ENCODE data around the gene CST9. TPM values are rescaled to one million over a fixed set of nuclear protein-coding genes. Genes with fewer than 3 reads are reported as not detected.

Gene CST9, protein sequence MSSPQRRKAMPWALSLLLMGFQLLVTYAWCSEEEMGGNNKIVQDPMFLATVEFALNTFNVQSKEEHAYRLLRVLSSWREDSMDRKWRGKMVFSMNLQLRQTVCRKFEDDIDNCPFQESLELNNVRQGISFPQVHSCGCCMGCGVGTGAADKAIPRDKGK
- not detected for total RNA-seq

GRCh38 chr20:23605867-23606651 lies at the start of gene CST9:
CST9 (minus strand) TSS chr20:23605917; CDS start chr20:23605864, 53 bp downstream.
- TF ChIP-seq POLR2A (IDR thresholded peaks at IDR 0.05) (no peak), POLR2AphosphoS5 (IDR thresholded peaks at IDR 0.05) (no peak), EP300 (IDR thresholded peaks at IDR 0.05) (no peak)
- TF ChIP-seq, protein P1, sequence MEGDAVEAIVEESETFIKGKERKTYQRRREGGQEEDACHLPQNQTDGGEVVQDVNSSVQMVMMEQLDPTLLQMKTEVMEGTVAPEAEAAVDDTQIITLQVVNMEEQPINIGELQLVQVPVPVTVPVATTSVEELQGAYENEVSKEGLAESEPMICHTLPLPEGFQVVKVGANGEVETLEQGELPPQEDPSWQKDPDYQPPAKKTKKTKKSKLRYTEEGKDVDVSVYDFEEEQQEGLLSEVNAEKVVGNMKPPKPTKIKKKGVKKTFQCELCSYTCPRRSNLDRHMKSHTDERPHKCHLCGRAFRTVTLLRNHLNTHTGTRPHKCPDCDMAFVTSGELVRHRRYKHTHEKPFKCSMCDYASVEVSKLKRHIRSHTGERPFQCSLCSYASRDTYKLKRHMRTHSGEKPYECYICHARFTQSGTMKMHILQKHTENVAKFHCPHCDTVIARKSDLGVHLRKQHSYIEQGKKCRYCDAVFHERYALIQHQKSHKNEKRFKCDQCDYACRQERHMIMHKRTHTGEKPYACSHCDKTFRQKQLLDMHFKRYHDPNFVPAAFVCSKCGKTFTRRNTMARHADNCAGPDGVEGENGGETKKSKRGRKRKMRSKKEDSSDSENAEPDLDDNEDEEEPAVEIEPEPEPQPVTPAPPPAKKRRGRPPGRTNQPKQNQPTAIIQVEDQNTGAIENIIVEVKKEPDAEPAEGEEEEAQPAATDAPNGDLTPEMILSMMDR (IDR thresholded peaks at IDR 0.05), result no peak
- no peaks in the 10 kb centered on the region for H3K36me3 ChIP-seq
- no peak within 1 kb of the TSS for H3K4me3 ChIP-seq
- H3K27me3 ChIP-seq, result no peaks in the 10 kb centered on the region
- peaks cover 4% of the 10 kb centered on the region for H3K4me1 ChIP-seq
- no peak for DNase-seq (ENCODE audit: low spot score in 2 of 2)
- 58% methylated on average over 13 of the region's 16 CpGs for WGBS
- no peak within 1 kb of the TSS for H3K27ac ChIP-seq
- no peaks in the 10 kb centered on the region for H3K9me3 ChIP-seq

DNA sequence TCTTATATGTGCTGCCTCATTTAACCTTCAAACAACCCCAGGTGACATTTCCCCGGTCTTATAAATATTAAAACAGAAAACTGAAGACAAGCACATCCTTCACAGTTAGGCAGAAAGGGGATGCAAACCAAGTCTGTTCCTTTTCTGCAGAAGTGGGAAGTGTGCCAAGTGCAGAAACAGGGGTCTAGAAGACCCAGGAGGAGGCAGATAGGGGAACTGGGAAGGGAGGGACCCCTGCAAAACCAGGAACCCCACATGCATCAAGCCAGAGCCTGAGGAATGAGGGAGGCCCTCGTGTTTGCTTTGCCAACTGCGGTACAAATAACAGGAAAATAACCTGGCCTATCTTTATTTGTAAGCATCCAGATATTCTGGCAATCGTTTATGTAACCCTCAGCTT lies 49.0 kb upstream of the CST9 start:
- Histone ChIP-seq H3K27ac (peak overlapping the region; percentile 81), H3K27me3 (no peaks in the 10 kb centered on the region), H3K4me3 (no peak overlapping the region), H3K9me3 (no peaks in the 10 kb centered on the region), H3K36me3 (no peaks in the 10 kb centered on the region), H3K4me1 (peaks cover 41% of the 10 kb centered on the region)
- DNase-seq (ENCODE audit: low spot score in 2 of 2), result no peak
- no peak for TF ChIP-seq POLR2AphosphoS5 (IDR thresholded peaks at IDR 0.05)
- no peak for TF ChIP-seq POLR2A (IDR thresholded peaks at IDR 0.05)
- WGBS, result 53% methylated on average over 4 of the region's 4 CpGs

DNA sequence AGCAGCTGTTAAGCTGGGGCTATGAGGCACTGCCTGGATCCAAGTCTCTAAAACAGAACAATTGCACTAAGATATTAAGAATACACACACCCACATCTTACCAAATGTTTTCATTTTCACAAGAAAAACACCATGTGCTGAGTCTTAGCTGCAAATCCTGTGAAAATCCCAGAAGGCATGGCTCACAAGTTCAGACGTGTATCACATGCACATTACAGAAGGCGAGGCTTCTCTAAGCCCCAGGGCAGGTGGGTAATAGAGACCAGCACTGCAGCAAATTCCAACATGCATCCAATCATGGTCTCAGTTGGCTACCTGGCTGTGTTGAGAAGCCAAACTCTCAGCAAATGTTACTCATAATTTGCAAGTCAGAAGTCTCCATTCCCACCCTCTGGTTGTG lies 48.3 kb upstream of the CST9 start:
- no peaks in the 10 kb centered on the region for H3K27me3 ChIP-seq
- H3K4me1 ChIP-seq, result peaks cover 41% of the 10 kb centered on the region
- DNase-seq (ENCODE audit: low spot score in 2 of 2), result no peak
- no peaks in the 10 kb centered on the region for H3K36me3 ChIP-seq
- WGBS, result 36% methylated on average over 2 of the region's 2 CpGs
- TF ChIP-seq POLR2AphosphoS5 (IDR thresholded peaks at IDR 0.05) (no peak), EP300 (IDR thresholded peaks at IDR 0.05) (no peak), POLR2A (IDR thresholded peaks at IDR 0.05) (no peak)
- TF ChIP-seq, protein P1 (IDR thresholded peaks at IDR 0.05), result no peak
- H3K27ac ChIP-seq, result peak overlapping the region; percentile 19
- H3K4me3 ChIP-seq, result no peak overlapping the region
- H3K9me3 ChIP-seq, result no peaks in the 10 kb centered on the region

GRCh38 chr20:23653400-23653938 lies 47.8 kb upstream of the CST9 start:
- peaks cover 41% of the 10 kb centered on the region for H3K4me1 ChIP-seq
- H3K9me3 ChIP-seq, result no peaks in the 10 kb centered on the region
- no peak for DNase-seq (ENCODE audit: low spot score in 2 of 2)
- H3K27ac ChIP-seq, result peak overlapping the region; percentile 19
- no peak overlapping the region for H3K4me3 ChIP-seq
- no peaks in the 10 kb centered on the region for H3K36me3 ChIP-seq
- no peaks in the 10 kb centered on the region for H3K27me3 ChIP-seq
- WGBS, result 70% methylated on average over 3 of the region's 3 CpGs
- TF ChIP-seq POLR2A (IDR thresholded peaks at IDR 0.05) (no peak), EP300 (IDR thresholded peaks at IDR 0.05) (no peak), POLR2AphosphoS5 (IDR thresholded peaks at IDR 0.05) (no peak)
- TF ChIP-seq, protein P1 (IDR thresholded peaks at IDR 0.05), result no peak

DNA sequence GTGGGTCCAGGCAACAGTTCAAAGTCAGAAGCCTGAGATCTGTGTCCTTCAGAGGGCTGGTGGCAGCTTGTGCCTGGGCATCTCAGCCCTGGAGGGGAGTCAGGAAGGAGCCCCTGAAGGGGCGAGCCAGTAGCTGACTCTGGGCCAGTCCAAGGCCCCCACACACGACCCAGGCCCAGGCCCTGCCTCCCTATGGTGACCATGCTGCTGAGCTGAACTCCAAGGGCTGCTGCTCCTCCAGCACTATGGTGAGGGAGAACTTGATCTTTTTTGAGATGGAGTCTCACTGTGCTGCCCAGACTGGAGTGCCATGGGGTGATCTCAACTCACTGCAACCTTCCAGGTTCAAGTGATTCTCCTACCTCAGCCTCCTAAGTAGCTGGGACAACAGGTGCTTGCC lies 47.2 kb upstream of the CST9 start:
- no peak for DNase-seq (ENCODE audit: low spot score in 2 of 2)
- WGBS, result no CpG with 5 or more reads among the region's 2 CpGs
- no peak overlapping the region for H3K4me3 ChIP-seq
- H3K27ac ChIP-seq, result peak overlapping the region; percentile 19
- no peaks in the 10 kb centered on the region for H3K27me3 ChIP-seq
- H3K9me3 ChIP-seq, result no peaks in the 10 kb centered on the region
- TF ChIP-seq, protein P1 (IDR thresholded peaks at IDR 0.05), result no peak
- TF ChIP-seq EP300 (IDR thresholded peaks at IDR 0.05), result no peak
- no peak for TF ChIP-seq POLR2AphosphoS5 (IDR thresholded peaks at IDR 0.05)
- TF ChIP-seq POLR2A (IDR thresholded peaks at IDR 0.05), result no peak
- peaks cover 41% of the 10 kb centered on the region for H3K4me1 ChIP-seq
- no peaks in the 10 kb centered on the region for H3K36me3 ChIP-seq

Measured in suprapubic skin (tissue), 4 donors.